CD4-positive, alpha-beta T cell treated with Interleukin-15 for 1 hour (primary cell): Measurements from ENCODE around the gene TXLNG.

Experiments used
- DNase-seq: peaks from one replicate; pipeline ENCODE4 v3.0.0-alpha.2; 2020

Gene TXLNG

GRCh38 chrX:16842684-16843083, 56.4 kb downstream of the TXLNG start:
- DNase-seq = no peak

GRCh38 chrX:16843208-16843909, 57.1 kb downstream of the TXLNG start:
- no peak for DNase-seq

- no peak for DNase-seq
These were observed 59.4 kb downstream of the TXLNG start for GRCh38 chrX:16845686-16846085.

- no peak for DNase-seq
These were observed 62.3 kb downstream of the TXLNG start for GRCh38 chrX:16848541-16848940.

- DNase-seq = no peak
These were observed 65.2 kb downstream of the TXLNG start for GRCh38 chrX:16851421-16851820.

GRCh38 chrX:16851827-16852226, 65.6 kb downstream of the TXLNG start:
- DNase-seq = no peak

GRCh38 chrX:16852617-16853179, 66.4 kb downstream of the TXLNG start:
- DNase-seq = no peak

GRCh38 chrX:16853537-16853936, 67.3 kb downstream of the TXLNG start:
- DNase-seq = no peak

GRCh38 chrX:16855363-16856075, 69.3 kb downstream of the TXLNG start:
- DNase-seq = no peak

GRCh38 chrX:16856076-16856404, 69.8 kb downstream of the TXLNG start:
- DNase-seq = peak; percentile 18

GRCh38 chrX:16856744-16857143, 70.5 kb downstream of the TXLNG start:
- no peak for DNase-seq

- DNase-seq = no peak
These were observed 76.6 kb downstream of the TXLNG start for GRCh38 chrX:16862829-16863228.

- DNase-seq = no peak
These were observed 81.7 kb downstream of the TXLNG start for GRCh38 chrX:16867947-16868346.

- DNase-seq = no peak
These were observed 82.7 kb downstream of the TXLNG start for GRCh38 chrX:16868920-16869319.

GRCh38 chrX:16869393-16870094, 83.3 kb downstream of the TXLNG start:
- DNase-seq = peak; percentile 52

GRCh38 chrX:16870095-16870861, 84.0 kb downstream of the TXLNG start, which contains the start of gene RBBP7:
RBBP7 (minus strand) TSS chrX:16870362; CDS start chrX:16870053, 309 bp downstream.
- DNase-seq = peak; percentile 94

- no peak for DNase-seq
These were observed 84.9 kb downstream of the TXLNG start for GRCh38 chrX:16870862-16871815.

- no peak for DNase-seq
These were observed 86.8 kb downstream of the TXLNG start for GRCh38 chrX:16873106-16873505.

GRCh38 chrX:16874458-16875095, 88.3 kb downstream of the TXLNG start:
- DNase-seq = no peak

- no peak for DNase-seq
These were observed 90.4 kb downstream of the TXLNG start for GRCh38 chrX:16876696-16877095.

GRCh38 chrX:16882169-16882568, 95.9 kb downstream of the TXLNG start:
- no peak for DNase-seq
